ENCODE measurements around the gene CACHD1. TPM values are rescaled to one million over a fixed set of nuclear protein-coding genes. Genes with fewer than 3 reads are reported as not detected.
A peak's percentile ranks its signal among the peaks of the same experiment; 100 is the strongest.

The CACHD1 gene
- total RNA-seq, 2 donors from 2014 or later = 3.5 to 9.2 TPM

DNA sequence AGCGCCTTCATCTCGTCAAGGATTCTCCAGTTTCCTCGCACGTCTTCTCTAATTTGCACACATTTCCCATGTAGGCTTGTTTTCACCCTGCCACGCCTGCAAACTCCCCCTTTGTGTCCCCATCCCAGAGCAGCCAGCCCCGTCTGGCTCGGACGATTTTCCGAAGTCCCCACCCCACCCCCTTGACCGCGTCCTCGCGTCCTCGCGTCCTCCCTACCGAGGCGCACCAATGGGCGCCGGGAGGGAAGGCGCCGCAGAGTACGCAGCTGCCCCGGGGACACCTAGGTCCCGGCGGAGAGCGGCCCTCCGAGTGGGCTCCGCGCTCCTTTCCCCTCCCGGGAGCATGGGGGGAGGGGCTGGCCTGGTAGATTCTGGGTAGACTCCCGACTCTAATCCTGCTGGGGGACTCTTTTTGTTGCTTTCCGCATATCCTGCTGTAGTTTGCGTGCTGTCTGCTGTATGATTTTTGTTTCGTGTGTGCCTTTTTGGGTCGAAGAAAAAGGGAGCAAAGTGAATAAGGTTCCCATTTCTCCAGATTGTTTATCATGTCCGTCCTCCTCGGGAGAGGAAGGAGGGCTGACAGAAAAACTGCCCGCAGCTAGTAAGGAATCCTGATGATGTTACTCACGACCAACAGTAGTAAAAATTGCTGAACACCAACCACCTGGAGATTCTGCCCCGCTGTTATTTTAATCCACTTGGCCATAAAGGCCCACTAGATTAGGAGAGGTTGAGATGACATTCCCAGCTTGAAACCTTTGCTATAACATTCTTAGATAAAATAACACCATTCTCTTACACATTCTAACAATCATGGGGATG is 1.5 kb downstream of the CACHD1 start:
- peak; percentile 28 for DNase-seq
- peak; percentile 45 to 49 for ATAC-seq
- intact Hi-C loops (cut with DNase I) = loop anchor here in 1 of 2 donors (5.0 kb wide), 1 partner anchor 206 kb away; no protein-coding TSS in a partner anchor

DNA sequence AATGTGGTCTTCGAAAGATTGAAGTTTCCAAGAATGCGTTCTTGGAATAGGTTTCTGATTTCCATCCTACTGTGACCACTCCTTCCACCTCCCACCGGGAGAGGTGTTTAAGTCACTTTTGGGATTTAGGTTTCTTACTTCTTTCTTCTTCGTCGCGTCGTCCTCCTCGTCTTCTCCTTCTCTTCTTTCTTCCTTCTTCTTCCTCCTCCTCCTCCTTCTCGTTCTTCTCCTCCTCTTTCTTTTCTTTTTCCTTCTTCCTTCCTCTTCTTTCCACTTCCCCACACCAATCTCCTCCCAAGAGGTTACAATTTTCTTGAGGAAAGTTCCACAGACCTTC is 2.1 kb downstream of the CACHD1 start:
- no peak for ATAC-seq
- intact Hi-C loops (cut with DNase I) = loop anchor here in 1 of 2 donors (5.0 kb wide), 1 partner anchor 205 kb away; no protein-coding TSS in a partner anchor
- no peak for DNase-seq

DNA sequence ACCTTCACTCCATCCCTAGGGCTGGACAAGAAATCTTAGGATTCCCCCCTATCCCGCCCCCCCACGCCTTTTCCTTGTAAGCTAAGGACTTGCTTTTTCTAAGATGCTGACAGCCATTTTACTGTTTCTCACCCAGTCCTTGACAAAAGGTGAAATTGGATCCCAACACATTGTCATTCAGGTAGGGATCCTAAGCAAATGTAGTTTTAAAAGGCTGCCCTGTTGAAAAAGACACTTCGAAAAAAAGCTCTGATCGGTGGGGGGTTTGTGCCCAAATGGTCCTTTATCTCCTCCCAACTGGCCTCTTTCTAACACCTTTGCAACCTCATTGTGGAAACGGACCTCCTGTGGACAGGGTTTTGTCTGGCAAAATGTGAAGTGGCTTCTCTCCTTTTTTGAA is 2.9 kb downstream of the CACHD1 start:
- DNase-seq (no peak), ATAC-seq (no peak)
- intact Hi-C loops (cut with DNase I) = loop anchor here in 1 of 2 donors (5.0 kb wide), 1 partner anchor 204 kb away; no protein-coding TSS in a partner anchor

- ATAC-seq (no peak), DNase-seq (no peak)
- intact Hi-C loops (cut with DNase I) = loop anchor here in 1 of 2 donors (5.0 kb wide), 1 partner anchor 204 kb away; no protein-coding TSS in a partner anchor
Observed at GRCh38 chr1:64473367-64473766, 3.4 kb downstream of the CACHD1 start.

GRCh38 chr1:64474133-64474532 is 4.2 kb downstream of the CACHD1 start:
- ATAC-seq = no peak
- intact Hi-C loops (cut with DNase I) = loop anchor here in 1 of 2 donors (5.0 kb wide), 1 partner anchor 203 kb away; no protein-coding TSS in a partner anchor

GRCh38 chr1:64474665-64475439 is 4.9 kb downstream of the CACHD1 start:
- intact Hi-C loops (cut with DNase I) = loop anchor here in 1 of 2 donors (5.0 kb wide), 1 partner anchor 202 kb away; no protein-coding TSS in a partner anchor
- ATAC-seq (peak in 1 of 2 donors; percentile 50), DNase-seq (peak; percentile 58)

More at GRCh38 chr1:64474133-64474532, 4.2 kb downstream of the CACHD1 start:
- DNase-seq = no peak

DNA sequence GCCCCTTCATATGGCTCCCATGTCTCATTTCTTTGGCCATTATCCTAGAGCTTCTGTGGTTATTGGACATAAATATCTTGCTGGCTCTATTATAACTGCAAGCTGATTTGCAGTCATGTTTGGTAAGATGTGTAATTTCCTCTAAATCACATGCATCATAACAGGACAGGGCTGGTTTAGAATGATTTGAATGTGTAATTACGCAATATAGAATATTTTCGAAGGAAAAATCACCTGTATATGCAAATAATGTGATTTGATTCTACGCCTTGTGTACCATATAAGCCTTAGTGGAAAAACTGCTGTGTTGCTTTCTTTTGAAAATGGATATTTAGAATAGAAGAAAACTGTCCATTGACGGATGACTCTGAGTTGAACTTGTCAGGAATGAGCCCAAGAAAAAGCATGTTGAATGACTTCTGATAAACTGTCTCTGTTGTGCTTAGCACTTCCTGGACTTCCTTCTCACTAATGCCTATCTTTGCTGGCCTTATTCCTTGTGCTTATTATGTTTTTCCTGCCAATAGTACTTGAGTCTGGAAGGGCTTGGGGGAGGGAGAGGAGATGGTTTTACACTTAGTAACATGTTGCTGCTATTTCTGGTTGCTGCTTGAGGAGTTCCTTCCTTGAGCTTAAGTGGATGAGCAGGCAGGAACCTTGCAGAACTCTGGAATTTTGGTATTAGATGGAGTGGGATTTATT is 6.5 kb downstream of the CACHD1 start:
- intact Hi-C loops (cut with DNase I) = no loop called here
- no peak for DNase-seq

GRCh38 chr1:64478594-64479470 is 8.9 kb downstream of the CACHD1 start:
- DNase-seq = no peak
- intact Hi-C loops (cut with DNase I) = no loop called here
- ATAC-seq = peak in 1 of 2 donors; percentile 43

More for the DNA sequence above, 6.5 kb downstream of the CACHD1 start:
- peak; percentile 85 to 87 for ATAC-seq

DNA sequence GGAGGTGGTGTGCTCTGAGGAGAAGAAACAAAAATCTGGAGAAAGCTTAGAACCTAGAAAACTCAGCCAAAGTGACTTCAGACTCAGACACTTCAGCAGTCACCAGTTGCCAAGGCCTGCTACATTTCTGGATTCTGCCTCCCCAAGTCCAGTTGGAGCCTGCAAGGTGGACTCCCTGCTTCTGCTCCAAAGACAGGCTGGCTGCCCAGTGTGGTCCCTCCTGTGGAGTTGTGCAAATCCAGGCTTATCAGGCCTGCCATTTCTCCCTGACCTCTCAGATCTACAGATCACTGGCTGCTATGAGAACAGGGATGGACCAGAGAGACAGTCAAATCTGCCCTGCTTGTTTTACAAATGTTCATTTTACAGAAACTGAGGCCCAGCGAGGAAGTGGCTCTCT is 9.9 kb downstream of the CACHD1 start:
- DNase-seq (no peak), ATAC-seq (no peak)
- intact Hi-C loops (cut with DNase I) = loop anchor here in 1 of 2 donors (10.0 kb wide), 1 partner anchor 215 kb away; no protein-coding TSS in a partner anchor

DNA sequence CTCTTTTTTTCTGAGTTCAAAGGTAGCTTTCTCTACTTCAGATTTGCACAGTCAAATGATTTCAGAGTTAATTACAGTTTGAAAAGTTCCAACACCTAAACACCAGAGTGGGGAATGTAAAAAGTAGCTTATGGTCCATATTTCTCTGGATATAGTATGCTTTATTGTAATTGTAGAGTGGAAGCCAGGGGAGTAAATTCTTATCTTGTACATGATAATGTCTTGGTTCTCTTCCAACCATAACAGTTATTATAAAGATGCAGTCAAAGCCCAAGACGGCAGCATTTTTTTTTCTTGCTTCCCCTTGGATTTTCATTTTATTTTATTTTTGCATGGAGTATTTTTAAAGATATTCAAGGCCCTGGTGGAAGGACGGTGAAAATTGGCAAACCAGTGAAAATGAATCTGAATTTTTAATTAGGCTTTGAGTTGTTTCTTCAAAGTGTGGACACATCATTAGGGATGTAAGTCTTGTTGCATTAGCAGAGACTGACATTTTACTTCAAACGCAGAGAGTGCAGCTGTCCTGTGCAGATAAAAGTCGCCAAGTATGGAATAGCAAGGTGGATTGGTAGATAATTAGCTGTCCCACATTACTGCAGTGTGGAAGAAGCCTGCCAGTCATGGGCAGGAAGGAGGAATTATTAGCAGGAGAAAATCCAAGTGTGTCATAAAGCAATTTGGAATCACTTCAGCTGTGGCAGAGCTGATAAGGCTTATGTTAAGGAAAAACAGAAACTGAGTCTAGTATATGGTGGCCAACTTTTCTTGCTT is 11.3 kb downstream of the CACHD1 start:
- intact Hi-C loops (cut with DNase I) = loop anchor here in 1 of 2 donors (10.0 kb wide), 1 partner anchor 216 kb away; no protein-coding TSS in a partner anchor
- no peak for DNase-seq
- no peak for ATAC-seq

GRCh38 chr1:64482128-64482527 is 12.2 kb downstream of the CACHD1 start:
- intact Hi-C loops (cut with DNase I) = loop anchor here in 1 of 2 donors (10.0 kb wide), 1 partner anchor 217 kb away; no protein-coding TSS in a partner anchor
- DNase-seq (no peak), ATAC-seq (no peak)

DNA sequence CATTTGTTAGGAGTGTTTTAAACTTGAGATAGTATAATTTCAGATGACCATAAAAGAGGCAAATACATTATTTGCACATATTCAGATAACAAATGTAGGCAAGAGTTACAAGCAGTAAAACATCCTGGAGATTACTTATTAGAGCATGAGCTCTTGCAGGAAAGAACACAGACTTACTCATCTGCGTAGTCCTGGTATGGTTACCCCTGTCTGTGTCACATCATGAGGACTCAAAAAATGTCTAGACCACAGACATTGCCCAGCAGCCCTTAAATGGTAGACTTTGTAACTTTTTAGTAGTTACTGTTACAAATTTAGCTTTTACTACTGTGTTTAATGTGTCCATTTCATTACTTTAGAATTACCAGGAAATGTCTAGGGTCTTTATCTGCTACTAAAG is 12.8 kb downstream of the CACHD1 start:
- ATAC-seq = no peak
- intact Hi-C loops (cut with DNase I) = loop anchor here in 1 of 2 donors (10.0 kb wide), 1 partner anchor 218 kb away; no protein-coding TSS in a partner anchor
- DNase-seq = no peak

DNA sequence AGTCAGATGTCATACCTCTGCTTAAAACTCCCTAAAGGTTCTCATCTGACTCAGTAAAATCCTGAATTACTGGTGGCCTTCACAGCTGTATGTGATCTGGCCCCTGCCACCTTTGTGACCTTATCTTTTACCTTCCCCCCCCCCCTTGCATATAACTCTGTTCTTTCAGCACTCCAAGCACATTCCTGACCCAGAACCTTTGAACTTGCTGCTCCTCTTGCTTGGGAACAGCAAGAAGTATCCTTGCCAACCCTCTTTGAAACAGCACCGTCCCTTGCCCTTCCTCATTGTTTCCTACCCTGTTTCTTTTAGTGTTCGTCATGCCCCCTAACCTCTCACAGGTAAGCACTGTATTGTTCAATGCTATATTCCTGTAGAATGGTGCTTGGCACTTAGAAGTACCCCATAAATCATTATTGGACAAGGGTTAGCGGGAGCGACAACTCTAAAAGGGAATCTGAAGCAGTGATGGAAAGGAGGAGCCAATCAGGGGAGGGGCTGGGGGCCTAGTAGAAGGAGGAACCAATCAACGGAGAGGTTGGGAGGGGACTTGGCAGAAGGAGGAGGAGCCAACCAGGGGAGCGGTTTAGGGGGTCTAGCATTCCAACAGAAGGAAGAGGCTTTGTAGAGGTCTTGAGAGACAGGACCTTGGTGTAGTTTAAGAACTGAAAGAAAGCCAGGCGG is 13.9 kb downstream of the CACHD1 start:
- ATAC-seq = no peak
- intact Hi-C loops (cut with DNase I) = loop anchor here in 1 of 2 donors (10.0 kb wide), 1 partner anchor 219 kb away; no protein-coding TSS in a partner anchor

GRCh38 chr1:64484651-64485050 is 14.7 kb downstream of the CACHD1 start:
- DNase-seq (no peak), ATAC-seq (no peak)
- intact Hi-C loops (cut with DNase I) = loop anchor here in 1 of 2 donors (10.0 kb wide), 1 partner anchor 220 kb away; no protein-coding TSS in a partner anchor

More for the DNA sequence above, 13.9 kb downstream of the CACHD1 start:
- no peak for DNase-seq

DNA sequence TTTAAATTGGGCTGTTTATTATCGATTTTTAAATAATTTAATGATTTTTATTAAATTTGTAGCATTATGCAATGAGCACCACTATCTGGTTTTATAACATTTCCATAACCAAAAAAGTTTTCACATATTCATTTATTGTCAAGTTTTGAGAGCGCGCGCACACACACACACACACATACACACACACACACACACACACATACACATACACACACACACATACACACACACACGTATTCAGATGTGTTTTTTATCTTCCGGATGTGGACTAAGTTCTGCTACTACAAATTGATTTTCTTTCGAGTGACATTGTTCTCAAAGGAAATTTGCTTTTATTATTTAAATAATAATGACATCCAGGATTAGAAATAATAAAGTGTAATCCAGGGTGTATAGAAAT is 16.3 kb downstream of the CACHD1 start:
- intact Hi-C loops (cut with DNase I) = loop anchor here in 1 of 2 donors (10.0 kb wide), 1 partner anchor 221 kb away; no protein-coding TSS in a partner anchor
- DNase-seq = no peak
- no peak for ATAC-seq

- ATAC-seq = no peak
- no peak for DNase-seq
- intact Hi-C loops (cut with DNase I) = loop anchor here in 1 of 2 donors (10.0 kb wide), 1 partner anchor 222 kb away; no protein-coding TSS in a partner anchor
Observed at GRCh38 chr1:64487061-64487460, 17.1 kb downstream of the CACHD1 start.
